ENCODE results near the gene OSGEP. TPM values are rescaled to one million over a fixed set of nuclear protein-coding genes. Genes with fewer than 3 reads are reported as not detected.

OSGEP gene
- 46.1 TPM for total RNA-seq (ENCODE audit: unreplicated experiment)
- long read RNA-seq, transcript OSGEP-201 (11 exons, 2,002 nt), result major isoform, 20 of 28 reads
- long read RNA-seq, partial matches to known transcripts, result 1 of 28 reads
- long read RNA-seq, other reads (novel, unspliced or antisense), result 6 of 28 reads

GRCh38 chr14:20454516-20455354, at the start of gene OSGEP, which contains the start of gene APEX1:
Gene OSGEP (minus strand): TSS chr14:20454812. CDS start chr14:20454683, 129 bp downstream.
Gene APEX1 (plus strand): TSS chr14:20455226. CDS start chr14:20455646, 420 bp downstream.
- no peak for TF ChIP-seq CTCF (IDR thresholded peaks at IDR 0.05; ENCODE audit: unreplicated experiment)

DNA sequence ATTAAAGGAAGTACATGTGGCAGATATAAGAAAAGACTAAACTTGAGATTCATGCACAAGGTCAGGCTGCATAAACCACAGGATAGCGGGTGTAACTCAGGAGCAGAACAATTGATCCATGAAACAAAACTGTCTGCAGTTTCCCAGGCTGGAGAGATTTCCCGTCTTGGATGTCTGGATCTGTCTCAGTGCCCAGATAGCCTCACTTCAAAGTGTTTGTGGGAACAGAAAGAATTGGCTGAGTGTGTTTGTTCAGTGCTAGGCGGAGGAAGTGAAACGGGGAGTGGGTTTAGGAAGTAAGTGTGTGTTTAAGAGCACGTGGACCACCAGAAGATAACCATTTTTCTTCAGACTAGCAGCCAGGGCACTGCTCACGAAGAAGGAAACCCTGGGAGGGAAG, 49.3 kb upstream of the OSGEP start:
- peaks cover 23% of the 10 kb centered on the region for H3K36me3 Mint-ChIP-seq (ENCODE audit: low read depth, unreplicated experiment)
- DNase-seq (ENCODE audit: low spot score), result peak; percentile 39
- TF ChIP-seq CTCF (IDR thresholded peaks at IDR 0.05; ENCODE audit: unreplicated experiment), result no peak
- H3K27me3 Mint-ChIP-seq (ENCODE audit: unreplicated experiment), result peaks cover 19% of the 10 kb centered on the region
- H3K27ac Mint-ChIP-seq (ENCODE audit: unreplicated experiment), result peak overlapping the region; percentile 85
- H3K4me3 Mint-ChIP-seq (ENCODE audit: unreplicated experiment), result peak overlapping the region; percentile 79
- peaks cover 43% of the 10 kb centered on the region for H3K4me1 Mint-ChIP-seq (ENCODE audit: unreplicated experiment)
- peaks cover 16% of the 10 kb centered on the region for H3K9me3 Mint-ChIP-seq (ENCODE audit: unreplicated experiment)

More at GRCh38 chr14:20454516-20455354, at the start of gene OSGEP, which contains the start of gene APEX1:
- Mint-ChIP-seq H3K9me3 (ENCODE audit: unreplicated experiment) (no peaks in the 10 kb centered on the region), H3K27me3 (ENCODE audit: unreplicated experiment) (peaks cover 2% of the 10 kb centered on the region), H3K27ac (ENCODE audit: unreplicated experiment) (no peak within 1 kb of the TSS), H3K4me1 (ENCODE audit: unreplicated experiment) (peaks cover 4% of the 10 kb centered on the region), H3K4me3 (ENCODE audit: unreplicated experiment) (no peak within 1 kb of the TSS), H3K36me3 (ENCODE audit: low read depth, unreplicated experiment) (peaks cover 25% of the 10 kb centered on the region)
- peak; percentile 95 for DNase-seq (ENCODE audit: low spot score)

- Mint-ChIP-seq H3K27ac (ENCODE audit: unreplicated experiment) (peak overlapping the region; percentile 65), H3K4me3 (ENCODE audit: unreplicated experiment) (no peak overlapping the region), H3K4me1 (ENCODE audit: unreplicated experiment) (peaks cover 50% of the 10 kb centered on the region), H3K27me3 (ENCODE audit: unreplicated experiment) (peaks cover 12% of the 10 kb centered on the region), H3K36me3 (ENCODE audit: low read depth, unreplicated experiment) (peaks cover 16% of the 10 kb centered on the region), H3K9me3 (ENCODE audit: unreplicated experiment) (peaks cover 9% of the 10 kb centered on the region)
- TF ChIP-seq CTCF (IDR thresholded peaks at IDR 0.05; ENCODE audit: unreplicated experiment), result no peak
- DNase-seq (ENCODE audit: low spot score), result no peak
Observed at GRCh38 chr14:20501346-20501745, 46.7 kb upstream of the OSGEP start.

DNA sequence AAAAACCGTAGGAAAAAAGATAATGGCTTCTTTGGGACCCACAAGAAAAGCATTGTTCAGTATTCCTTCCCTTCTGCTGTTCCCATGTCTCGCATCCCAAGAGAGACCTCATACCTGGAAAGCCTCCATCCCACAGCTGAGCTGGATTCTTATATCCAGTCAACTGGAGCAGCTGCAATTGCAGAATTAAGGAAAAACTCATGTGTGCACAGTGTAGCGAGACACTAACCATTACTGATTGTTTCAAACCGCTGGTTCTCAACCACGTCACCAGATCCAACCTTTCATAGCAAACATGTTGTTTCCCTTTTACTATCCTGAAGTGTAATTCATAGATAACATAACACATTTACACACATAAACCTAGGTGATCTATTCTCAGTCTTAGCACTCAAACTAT, 45.3 kb upstream of the OSGEP start:
- no peak overlapping the region for H3K4me3 Mint-ChIP-seq (ENCODE audit: unreplicated experiment)
- H3K27me3 Mint-ChIP-seq (ENCODE audit: unreplicated experiment), result peaks cover 13% of the 10 kb centered on the region
- TF ChIP-seq CTCF (IDR thresholded peaks at IDR 0.05; ENCODE audit: unreplicated experiment), result no peak
- H3K9me3 Mint-ChIP-seq (ENCODE audit: unreplicated experiment), result peaks cover 8% of the 10 kb centered on the region
- peaks cover 15% of the 10 kb centered on the region for H3K36me3 Mint-ChIP-seq (ENCODE audit: low read depth, unreplicated experiment)
- H3K4me1 Mint-ChIP-seq (ENCODE audit: unreplicated experiment), result peaks cover 57% of the 10 kb centered on the region
- peak overlapping the region; percentile 90 for H3K27ac Mint-ChIP-seq (ENCODE audit: unreplicated experiment)
- DNase-seq (ENCODE audit: low spot score), result no peak

- H3K27ac Mint-ChIP-seq (ENCODE audit: unreplicated experiment), result peak overlapping the region; percentile 90
- peaks cover 9% of the 10 kb centered on the region for H3K27me3 Mint-ChIP-seq (ENCODE audit: unreplicated experiment)
- H3K9me3 Mint-ChIP-seq (ENCODE audit: unreplicated experiment), result peaks cover 4% of the 10 kb centered on the region
- DNase-seq (ENCODE audit: low spot score), result no peak
- no peak overlapping the region for H3K4me3 Mint-ChIP-seq (ENCODE audit: unreplicated experiment)
- peaks cover 11% of the 10 kb centered on the region for H3K36me3 Mint-ChIP-seq (ENCODE audit: low read depth, unreplicated experiment)
- no peak for TF ChIP-seq CTCF (IDR thresholded peaks at IDR 0.05; ENCODE audit: unreplicated experiment)
- peaks cover 54% of the 10 kb centered on the region for H3K4me1 Mint-ChIP-seq (ENCODE audit: unreplicated experiment)
Observed at GRCh38 chr14:20499108-20499507, 44.5 kb upstream of the OSGEP start.
